CD4-positive, alpha-beta T cell treated with Interleukin-2 at 100 ng/mL for 4 hours (primary cell): ENCODE data around the gene KEAP1.

Source experiments
- DNase-seq: peaks from one replicate; pipeline ENCODE4 v3.0.0-alpha.2; 2020; ENCODE audit warnings: low spot score

The KEAP1 gene

DNA sequence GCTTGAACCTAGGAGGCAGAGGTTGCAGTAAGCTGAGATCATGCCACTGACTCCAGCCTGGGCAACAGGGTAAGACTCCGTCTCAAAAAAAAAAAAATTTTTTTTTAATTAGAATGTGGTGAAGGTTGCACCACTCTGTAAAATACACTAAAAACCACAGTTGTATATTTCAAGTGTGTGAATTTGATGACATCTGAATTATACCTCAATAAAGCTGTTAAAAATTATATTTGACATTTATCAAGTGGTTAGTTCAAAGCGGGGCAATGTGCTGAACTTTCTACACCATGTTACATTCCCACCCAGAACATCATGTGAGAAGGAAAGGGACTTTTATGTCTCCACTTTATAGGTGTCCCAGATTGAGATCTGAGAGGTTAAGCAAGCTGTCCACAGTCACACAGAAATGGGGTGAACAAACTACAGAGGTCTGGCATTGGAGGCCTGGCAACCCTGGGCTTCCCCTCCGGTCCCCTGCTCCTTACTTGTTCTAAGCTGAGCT lies 20.0 kb upstream of the KEAP1 start:
- DNase-seq: no peak

DNA sequence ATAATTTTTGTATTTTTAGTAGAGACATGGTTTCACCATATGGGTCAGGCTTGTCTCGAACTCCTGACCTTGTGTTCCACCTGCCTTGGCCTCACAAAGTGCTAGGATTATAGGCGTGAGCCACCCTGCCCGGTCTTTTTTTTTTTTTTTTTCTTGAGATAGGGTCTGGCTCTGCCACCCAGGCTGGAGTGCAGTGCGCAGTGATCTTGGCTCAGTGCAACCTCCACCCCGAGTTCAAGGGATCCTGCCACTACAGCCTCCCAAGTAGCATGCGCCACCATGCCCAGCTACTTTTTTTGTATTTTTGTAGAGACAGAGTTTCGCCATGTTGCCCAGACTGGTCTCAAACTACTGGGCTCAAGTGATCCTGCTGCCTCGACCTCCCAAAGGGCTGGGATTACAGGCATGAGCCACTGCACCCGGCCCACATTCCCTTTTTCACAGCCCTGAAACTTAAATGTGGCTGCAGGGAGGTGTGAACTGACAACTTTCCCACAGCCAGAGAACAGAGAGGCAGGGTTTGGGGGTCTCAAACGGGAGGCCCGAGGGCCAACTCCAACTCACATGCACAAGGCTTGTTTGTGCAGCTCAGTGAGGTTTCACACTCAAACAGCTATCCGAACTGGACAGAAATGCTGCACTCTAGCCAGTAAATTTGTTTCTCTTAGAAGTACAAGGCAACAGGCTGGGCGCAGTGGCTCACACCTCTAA lies 18.5 kb upstream of the KEAP1 start:
- DNase-seq: no peak

DNA sequence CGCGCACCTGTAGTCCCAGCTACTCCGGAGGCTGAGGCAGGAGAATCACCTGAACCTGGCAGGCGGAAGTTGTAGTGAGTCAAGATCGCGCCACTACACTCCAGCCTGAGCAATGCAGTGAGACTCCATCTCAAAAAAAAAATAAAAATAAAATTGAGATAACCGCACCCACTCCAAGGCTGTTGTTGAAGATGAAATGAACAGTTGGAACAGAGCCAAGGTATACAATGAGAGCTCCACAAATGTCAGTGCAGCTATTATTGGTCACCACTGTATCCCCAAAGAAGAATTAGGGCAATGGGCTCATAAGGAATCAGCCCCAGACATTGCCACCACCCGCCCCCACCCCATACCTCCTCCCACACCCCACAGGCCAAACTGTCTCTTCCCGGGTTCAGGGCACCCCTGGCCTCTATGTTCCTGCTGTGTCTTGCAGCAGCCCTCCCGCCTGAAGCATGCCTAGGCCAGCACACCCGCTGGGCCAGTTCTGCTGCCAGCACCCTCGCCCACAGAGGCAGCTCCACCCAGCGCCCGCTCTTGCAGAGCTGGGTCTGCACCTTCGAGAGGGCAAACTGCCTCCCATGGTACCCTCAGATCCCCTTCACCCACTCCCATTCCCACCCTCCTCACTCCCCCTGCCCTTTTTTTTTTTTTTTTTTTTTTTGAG lies 17.6 kb upstream of the KEAP1 start:
- DNase-seq: no peak

DNA sequence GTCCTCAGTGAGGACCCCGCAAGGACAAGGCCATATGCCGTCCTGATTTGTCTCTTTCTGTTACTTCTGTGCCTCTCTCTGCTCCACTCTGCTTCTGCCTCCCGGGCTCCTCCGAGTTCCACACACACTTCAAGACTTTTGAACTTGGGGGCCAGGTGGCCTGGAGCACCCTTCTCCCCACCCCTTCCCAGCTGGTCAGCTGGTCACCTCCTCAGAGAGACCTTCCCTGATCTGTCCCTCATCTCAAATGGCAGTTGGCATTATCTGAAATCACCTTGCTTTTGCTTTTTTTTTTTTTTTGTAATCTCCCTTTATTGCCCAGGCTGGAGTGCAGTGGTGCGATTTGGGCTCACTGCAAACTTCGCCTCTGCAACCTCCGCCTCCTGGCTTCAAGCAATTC lies 16.3 kb upstream of the KEAP1 start:
- no peak for DNase-seq

DNA sequence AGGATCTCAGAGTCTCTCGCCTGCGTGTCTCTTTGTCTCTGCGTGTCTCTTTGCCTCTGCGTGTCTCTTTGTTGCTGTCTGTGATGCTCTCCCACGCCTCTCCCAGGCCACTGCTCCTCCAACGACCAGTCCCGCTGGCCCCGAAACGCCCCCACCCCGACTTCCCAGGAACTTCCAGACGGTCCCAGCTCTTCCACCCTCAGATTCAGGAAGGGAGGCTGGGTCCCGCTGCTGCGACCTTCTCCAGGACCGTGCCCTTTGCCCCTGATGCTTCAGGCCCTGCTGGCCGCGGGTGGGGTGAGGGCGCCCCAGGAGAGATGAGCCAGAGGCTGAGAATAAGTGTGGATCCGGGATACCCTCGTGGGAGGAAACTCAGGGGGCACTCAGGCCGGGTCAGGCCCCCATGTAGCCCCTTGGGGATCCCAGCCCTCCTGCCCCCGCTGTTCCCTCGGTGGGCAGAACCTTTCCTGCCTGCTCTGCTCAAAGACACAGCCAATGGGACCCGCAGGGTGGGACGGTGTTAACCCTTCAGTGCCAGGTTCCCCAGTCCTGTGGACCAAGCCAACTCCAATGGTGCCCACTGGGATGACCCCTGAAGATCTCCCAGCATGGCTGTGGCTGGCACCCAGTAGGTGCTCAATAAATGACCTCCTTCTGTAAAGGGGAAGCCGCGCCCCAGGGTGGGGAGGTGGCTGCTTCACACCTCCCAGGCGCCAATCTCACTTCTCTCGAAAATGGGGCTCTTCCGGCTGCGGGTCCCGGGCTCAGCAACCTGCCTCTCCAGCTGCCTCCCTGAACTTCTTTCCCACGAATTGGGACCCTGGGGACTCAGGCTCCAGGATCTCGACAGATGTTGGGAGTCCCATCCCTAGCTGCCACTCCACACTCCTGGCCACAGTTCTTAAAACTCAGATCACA lies 15.5 kb upstream of the KEAP1 start:
- no peak for DNase-seq

DNA sequence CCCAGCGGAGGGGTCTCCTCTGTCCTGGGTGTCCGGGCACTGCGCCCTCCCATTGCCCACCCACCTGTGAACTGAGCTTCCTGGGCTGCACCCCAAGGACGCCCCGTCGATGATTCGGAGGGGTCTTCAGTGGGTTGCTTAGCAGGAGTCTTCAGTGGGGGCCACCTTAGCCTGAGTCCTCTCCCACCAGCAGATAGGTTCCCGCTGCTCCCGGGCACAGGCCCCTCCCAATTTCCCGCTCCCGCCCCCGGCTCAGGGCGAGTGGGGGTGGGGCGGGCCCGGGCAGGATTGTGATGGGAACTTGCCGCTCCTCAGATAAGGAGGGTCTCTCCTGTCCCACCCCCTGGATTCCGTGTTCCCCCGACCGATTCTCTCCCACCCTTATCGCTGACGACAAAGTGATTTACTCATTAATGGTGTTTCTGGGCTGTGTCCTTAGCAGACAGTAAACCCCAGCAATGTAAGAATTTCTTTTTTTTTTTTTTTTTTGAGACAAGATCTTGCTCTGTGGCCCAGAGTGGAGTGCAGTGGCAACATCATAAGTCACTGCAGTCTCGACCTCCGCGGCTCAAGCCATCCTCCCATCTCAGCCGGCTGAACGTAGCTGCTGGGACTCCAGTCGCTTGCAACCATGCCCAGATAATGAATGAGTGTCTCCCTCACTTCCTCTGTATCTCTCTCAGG lies 14.7 kb upstream of the KEAP1 start:
- no peak for DNase-seq

DNA sequence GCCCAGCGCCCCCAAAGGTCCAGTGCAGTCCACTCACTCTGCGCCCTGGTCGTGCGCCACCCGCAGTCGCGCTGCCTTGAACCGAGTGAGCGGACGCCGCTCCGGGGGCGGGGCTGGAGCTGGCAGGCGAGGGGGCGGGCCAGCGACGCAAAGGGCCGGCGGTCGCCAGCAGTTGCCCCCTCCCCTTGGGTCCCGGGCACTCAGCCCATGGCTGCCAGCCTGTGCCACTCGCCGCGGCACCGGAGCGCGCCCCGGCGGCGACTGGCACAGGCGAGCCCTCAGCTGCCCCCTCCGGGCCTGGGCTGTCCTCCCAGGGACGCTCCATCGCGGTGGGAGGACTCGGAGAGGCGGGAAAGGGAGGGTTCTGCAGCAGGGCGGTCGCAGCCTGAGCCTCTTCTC lies 14.2 kb upstream of the KEAP1 start, which contains the start of gene S1PR5:
Gene S1PR5 (minus strand): TSS at position 87 of the 399 bp plus-strand sequence. CDS start 2,436 bp downstream, outside the sequence.
- DNase-seq: no peak

DNA sequence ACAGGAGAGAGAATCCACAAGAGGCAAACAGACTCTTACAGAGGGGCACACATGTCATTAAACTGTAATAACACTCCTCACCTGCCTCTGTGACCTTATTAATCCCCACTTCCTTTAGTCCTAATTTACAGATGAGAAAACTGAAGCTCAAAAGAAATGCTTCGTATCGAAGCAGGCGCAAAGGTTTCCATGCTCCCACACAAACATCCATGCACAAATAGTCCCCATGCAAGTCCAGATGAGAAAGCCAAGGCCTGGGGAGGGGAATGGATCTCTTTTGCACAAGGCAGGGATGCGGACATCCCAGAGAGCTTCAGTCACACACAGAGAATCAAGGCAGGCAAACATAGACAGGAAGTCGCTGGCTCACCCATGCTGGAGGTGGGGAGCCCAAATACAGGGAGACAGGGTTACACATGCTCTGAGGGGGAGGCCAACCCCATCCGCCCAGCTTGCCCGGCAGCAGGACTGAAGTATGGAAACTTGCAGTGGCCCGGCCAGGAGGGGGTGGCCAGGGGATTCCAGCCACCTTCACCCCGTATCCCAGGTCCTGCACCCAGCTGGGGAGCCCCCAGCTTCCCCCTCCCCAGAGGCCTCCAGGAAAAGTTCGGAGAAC lies 13.6 kb upstream of the KEAP1 start:
- DNase-seq: no peak

DNA sequence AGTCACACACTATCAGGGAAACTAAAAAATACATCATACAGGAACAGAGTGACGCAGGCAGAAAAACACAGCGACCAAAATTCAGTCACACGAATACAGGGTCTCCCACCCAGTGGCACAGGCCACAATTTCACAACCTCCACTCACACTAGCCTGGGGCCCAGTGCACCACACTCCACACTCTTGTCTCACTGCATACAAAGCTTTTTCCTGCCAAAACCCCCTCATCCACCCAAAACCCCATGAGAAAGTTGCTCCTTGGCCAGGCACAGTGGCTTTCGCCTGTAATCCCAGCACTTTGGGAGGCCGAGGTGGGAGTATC lies 12.9 kb upstream of the KEAP1 start:
- DNase-seq: peak; percentile 55

DNA sequence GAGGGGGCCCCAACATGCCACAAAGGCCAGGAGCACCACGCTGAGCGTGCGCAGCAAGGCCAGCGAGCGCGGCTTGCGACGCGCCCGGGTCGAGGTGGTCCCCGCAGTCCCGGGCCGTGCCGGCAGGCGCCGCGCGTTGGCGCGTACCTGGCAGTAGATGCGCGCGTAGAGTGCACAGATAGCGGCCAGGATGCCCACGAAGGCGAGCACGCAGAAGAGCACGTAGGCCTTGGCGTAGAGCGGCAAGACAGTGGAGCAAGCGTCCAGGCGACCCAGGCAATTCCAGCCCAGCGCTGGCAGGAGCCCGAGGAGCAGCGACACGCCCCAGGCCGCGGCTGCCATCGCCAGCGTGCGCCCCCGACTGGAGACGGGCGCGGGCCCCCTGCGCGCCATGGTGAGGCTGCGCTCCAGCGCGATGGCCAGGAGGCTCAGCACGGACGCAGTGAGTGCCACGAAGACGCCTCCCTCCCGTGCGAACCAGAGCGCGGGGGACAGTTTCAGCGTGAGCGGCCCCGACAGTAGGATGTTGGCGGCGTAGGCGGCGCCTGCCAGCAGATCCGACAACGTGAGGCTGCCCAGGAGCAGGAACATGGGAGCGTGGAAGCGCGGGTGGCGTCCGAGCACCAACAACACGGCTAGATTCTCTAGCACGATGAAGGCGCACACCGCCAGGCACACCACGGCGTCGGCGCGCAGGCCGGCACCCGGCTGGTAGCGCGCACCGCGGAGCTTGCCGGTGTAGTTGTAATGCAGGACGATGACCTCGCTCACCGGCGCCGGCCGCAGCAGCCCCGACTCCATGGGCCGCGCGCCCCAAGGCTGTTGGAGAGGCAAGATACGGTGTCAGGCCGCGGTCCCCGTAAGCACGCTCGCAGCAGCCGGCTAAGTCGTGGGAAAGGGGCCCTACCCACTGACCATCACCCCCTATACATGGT lies 11.3 kb upstream of the KEAP1 start:
- no peak for DNase-seq

DNA sequence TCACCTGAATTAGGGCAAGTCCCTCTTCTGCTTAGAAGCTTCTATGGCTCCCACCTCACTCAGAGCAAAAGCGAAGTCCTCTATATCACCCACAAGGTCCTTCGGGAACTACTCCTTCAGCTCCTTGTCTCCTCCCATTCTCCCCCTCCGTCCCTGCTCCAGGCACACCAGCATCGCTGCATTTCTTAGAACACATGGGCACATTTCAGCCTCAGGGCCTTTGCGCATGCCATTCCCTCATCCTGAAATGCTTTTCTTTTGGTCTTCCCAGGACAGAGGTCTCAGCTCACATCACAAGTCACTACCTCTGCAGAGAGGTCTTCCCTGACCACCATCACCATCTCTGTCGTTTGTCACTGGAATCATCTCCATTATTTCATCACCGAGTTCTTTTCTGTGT lies 10.1 kb upstream of the KEAP1 start:
- no peak for DNase-seq

DNA sequence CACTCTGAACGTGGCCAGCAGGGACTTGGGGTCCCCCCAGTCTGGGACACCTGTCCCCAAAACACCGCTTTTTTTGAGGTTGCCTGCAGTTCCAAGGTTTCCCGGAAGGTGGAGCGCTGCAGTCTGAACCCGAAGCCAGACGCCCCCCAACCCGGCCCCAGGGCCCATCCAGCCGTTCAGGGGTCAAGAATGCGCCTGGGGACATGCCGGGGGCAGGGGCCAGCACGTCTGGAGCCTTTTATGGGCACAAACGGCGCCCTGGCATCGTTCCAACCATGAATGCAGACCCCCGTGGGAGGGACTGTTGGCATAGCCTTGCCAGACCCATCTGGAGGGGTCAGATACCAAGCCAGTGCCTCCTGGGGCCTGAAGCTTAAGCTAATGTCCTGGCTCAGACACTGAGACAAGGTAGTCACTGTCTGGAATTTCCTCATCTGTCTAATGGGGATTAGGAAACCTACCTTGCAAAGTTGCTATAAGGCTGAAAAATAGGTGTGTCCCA lies 7.2 kb upstream of the KEAP1 start:
- DNase-seq: peak; percentile 64

DNA sequence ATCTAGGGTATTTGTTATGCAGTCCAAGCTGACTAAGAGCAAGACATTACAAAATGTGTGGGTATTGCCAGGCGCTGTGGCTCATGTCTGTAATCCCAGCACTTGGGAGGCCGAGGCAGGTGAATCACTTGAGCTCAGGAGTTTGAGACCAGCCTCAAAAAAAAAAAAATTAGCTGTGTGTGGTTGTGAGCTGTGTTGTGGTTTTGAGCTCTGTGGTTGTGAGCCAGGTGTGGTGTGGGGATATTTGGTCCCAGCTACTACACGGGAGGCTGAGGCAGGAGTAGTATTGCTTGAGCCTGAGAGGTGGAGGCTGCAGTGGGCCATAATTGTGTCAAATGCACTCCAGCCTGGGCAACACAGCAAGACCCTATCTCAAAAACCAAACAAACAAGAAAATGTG lies 5.6 kb upstream of the KEAP1 start:
- DNase-seq: no peak

DNA sequence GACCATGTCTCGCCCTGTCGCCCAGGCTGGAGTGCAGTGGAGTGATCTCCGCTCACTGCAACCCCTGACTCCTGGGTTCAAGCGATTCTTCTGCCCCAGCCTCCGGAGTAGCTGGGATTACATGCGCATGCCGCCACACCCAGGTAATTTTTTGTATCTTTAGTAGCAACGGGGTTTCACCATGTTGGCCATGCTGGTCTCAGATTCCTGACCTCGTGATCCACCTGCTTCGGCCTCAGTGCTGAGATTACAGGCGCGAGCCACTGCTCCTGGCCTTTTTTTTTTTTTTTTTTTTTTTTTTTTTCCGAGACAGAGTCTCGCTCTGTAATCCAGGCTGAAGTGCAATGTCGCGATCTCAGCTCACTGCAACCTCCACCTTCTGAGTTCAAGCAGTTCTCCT lies 4.9 kb upstream of the KEAP1 start:
- no peak for DNase-seq

DNA sequence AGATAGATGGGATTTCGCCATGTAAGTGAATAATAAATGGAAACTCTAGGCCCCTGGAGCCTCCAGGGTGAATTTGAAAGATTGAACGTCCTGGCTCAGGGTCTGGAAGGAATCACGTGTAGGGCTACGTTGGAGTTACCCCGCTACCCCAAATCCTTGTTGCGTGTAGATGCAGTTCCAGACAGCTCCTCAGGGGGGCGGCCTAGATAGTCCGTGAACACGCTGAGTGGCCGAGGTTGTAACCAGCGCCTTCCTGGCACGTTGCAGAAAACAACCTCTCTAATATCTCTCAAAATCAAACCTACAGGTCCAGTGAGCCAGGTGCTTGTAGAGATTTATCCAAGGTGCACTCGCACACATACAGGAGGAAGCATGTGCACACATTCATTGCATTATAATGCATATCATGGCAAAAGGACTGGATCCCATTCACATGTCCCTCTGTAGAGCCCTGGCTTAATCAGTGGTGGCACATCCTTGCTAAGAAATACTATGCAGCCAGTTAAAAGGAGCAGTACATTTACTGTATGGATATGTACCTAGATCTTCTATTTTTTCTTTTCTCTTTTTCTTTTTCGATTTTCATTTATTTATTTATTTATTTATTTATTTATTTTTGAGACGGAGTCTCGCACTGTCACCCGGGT lies 2.5 kb upstream of the KEAP1 start:
- peak; percentile 87 for DNase-seq

DNA sequence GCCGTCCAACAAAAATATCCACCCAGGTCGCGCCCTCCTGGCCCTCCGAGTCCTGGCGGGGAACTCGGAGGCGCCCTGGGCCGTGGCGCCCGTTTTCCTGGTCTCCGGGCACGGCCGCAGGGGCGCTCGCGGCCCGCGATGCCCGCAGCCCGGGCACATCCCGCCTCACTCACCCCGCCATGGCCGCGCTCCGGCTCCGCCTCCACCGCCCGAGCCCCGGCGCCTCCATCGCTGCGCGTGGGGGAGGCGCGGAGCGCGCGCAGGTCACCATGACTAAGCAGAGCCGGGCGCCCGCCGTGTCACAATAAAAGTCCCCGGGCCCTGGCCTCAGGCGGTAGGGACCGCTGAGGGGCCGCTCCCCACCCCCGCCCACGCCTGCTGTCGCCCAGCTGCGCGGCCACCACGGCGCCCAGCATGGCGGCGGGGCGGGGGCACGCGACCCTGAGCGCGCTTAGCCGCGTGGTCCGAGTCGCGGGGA lies 593 bp downstream of the KEAP1 start:
- peak; percentile 92 for DNase-seq

DNA sequence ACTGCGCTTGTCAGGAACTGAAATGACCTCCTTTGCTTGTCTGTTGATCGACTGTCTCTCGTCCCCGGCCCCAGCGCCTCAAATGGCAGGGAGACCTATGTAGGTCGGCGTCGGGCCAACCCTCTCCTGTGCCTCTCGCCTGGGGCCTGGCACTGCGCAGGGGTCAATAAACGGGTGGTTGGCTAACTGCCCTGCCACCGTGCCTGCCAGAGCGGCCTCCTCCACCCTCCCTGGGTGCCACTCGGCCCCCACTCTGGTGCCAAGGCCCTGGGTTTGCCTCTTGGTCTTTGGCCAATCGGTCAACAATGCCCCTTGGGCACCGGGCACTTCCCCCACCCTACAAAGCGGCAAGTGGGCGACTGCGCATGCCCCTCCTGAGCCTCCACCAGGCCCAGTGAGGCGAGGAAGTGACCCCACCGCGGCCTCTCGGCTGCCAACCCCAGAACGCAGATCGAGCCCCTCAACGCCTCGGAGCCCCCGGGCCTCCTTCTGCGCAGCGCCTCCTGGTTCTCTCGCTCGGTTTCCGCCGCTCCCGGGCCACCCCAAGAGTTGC lies 1.1 kb downstream of the KEAP1 start:
- DNase-seq: no peak

DNA sequence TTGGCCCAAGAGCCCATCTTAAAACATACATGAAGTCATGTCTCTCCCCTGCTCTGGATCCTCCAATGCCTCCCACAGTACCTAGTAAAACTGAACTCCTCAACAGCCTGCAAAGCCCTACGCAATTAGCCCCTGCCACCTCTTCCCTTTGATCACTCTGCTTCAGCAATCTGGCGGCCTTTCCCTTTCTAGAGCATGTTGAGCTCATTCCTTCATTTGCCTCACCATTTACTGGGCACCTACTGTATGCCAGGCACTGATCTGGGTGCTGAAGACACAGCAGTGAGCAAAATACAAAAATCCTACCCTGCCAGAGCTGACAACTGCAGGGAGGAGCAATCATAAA lies 2.9 kb downstream of the KEAP1 start:
- no peak for DNase-seq

DNA sequence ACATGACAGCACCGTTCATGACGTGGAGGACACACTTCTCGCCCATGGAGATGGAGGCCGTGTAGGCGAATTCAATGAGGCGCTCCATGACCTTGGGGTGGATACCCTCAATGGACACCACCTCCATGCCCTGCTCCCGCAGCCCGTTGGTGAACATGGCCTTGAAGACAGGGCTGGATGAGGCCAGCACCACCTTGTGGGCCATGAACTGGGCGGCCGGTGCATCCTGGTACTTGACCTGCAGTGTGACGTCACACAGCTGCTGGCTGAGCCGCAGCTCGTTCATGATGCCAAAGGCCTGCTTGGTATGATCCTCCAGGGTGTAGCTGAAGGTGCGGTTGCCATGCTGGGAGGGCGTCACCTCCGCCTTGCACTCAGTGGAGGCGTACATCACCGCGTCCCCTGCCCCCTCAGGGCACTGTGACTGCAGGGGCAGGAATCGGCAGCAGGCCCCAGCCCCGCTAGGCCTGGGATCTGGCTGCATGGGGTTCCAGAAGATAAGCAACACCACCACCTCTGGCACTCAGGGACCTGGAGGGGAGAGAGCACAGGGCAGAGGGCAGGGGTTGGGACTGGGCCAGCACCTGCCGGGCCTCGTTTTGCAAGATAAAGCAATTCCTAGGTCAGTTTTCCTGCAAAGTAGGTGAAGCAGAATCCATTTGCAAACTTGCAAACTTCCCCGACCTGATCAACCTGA lies 3.5 kb downstream of the KEAP1 start:
- DNase-seq: no peak
